GM19035 (cell line): ENCODE data around the gene RNF44.

Source experiments
- ATAC-seq: cut with Tn5 transposase; IDR thresholded peaks from one replicate; pipeline ENCODE4 v1.9.1; 2021; ENCODE audit not compliant: unreplicated experiment

The RNF44 gene

DNA sequence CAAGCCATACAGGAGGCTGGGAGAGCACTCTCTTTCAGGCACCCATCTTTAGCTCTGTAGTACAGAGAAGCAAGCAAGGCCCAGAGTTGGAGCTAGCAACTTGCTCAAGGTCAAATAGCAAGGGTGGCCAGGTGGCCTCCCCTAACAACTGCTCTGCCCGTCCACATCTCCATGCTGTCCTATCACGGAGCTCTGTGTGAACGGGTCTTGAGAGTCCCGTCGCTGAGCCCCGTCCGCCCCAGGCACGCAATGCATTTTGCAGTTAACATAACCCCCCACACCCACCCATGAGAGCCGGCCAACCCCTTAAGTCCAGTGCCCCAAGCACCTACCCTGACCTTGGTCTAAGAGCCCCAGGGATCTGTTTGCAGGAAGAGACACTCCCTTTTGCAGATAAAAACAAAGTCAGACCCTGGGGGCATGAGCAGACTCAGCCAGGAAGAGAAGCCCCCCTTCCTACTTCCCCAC lies 1.5 kb downstream of the RNF44 start:
- no peak for ATAC-seq

- ATAC-seq: no peak
Observed at GRCh38 chr5:176535101-176535663, 2.0 kb downstream of the RNF44 start.

DNA sequence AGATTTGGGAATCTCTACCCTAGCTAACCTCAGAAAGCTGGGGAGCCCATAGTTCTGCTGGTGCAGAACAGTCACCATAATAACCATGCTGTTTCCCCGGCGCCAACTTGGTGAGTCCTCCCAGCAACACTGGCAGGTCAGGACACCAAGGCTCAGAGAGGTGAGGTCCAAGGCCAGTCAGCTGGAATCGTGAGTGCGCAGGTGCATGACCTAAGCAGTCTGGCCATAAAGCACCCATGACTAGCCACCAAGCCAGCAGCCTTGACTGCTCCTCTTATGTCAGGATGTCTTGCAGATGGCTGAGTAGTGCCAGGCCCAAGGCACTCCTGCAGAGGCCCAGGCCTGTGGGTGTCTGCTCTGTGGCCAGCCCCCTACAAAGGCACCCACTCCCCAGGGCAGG lies 2.6 kb downstream of the RNF44 start:
- no peak for ATAC-seq

DNA sequence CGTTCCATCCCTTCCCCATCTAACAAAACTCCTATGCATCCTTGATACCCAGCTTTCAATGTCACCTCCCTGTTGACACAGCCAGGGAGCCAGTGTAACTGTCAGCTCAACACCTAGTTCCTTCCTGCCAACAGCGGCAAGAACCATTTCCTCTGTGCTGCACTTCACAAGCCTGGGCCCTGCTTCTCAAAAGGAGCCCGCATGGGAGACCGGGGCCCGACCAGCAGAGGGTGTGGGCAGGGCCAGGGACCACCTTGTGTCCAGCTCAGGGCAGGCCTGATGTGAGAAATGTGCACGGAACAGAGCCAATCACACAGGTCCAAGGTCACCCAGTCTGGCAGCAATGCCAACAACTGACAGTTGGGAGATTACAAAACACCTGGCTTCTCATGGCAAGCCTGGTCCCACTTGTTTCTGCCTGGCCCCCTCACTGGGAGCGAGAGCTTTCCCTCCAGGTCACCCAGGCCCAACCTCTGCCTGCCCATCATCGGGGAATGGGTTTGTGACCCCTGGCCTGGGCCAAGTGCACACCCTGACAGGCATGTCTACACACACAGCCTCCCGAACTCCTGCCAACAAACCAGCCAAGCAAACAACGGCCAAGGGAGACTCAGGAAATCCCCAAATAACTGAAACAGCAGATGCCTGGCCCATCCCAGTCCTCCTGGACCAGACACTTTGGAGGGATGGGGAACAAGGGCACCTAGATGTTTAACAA lies 3.1 kb downstream of the RNF44 start:
- ATAC-seq: no peak

DNA sequence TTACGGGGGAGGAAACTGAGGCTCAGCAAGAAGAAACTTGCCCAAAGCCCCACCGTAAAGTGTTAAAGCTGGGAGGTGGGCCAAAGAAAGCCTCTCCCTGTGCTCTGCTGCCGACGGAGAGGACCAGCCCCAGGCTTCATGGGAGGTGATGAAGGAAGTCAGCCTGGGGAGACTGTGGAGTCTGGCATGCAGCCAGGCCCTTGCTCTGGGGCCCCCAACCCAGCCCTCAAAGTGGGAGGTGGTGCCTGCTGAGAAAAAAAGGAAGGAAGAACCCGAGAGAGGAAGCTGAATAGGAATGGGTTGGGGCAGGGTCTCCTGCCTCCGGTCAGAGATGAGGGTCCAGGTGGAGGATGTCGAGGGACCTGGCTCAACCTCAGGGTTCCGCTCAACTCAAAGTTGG lies 3.8 kb downstream of the RNF44 start:
- no peak for ATAC-seq

GRCh38 chr5:176532795-176533194 lies 4.4 kb downstream of the RNF44 start:
- ATAC-seq: no peak

- no peak for ATAC-seq
Observed at GRCh38 chr5:176531902-176532493, 5.2 kb downstream of the RNF44 start.

DNA sequence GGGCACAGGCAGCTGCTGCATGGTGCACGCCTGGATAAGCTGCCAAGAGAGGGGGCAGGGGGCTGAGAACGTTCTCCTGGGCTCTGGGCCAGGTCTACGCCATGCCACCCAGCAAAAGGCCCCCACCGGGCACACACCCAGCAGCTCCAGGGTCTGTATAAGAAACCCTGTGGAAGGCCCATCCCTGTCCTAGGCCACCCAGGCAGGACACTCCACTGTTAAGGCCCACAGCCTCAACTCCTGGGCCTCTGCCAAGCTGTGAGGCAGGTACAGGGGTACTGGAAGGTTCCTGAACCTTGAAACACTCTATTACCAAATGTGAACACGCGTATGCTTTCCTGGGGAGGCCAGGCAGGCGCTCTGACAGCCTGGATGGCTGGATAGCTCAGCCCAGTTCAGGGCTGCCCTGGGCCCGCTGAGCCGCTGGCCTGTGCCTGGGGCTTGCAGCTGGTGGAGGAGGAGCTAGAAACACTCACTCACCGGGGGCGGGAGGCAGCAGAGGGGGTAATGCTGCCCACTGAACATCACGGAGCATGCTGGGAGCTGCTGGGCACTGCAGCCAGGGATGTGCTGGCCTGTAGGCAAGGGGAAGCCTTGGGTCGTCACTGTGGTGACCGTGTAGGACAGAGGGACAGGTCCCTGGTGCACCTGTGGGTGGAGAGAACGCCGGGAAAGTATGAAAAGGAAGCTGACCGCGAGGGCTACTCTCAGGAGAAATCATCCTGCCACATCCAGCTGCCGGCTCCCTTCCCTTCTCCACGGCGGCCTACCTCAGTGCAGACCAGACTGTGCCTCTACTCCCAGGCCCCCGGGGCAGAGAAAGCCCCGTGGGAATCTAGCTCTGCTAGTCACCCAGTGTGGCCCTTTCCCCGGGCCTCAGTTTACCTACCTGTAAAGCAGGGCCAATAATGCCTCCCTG lies 6.0 kb downstream of the RNF44 start:
- no peak for ATAC-seq

DNA sequence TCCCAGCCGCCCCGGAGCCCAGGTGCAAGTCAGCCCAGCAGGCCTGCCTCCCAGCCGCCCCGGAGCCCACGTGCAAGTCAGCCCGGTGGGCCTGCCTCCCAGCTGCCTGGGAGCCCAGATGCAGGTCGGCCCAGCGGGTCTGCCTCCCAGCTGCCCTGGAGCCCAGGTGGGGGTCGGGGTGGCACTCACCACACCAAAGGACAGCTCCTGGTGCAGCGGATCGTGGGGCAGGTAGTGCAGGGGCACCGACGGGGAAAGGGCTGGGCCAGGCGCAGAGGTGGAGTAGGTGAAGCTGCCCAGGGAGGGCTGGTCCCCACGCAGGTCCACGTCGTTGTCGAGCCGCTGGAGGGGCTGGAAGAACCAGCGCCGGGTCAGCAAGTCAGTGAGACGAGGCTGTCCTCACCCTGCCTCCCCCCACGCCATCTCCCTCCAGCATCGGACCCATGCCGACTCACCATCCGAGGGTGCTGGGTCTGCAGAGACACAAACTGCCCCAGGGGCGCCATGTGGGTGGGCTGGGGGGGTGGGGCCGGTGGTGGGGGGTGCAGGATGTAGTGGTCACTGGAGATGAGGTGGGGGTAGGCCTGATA lies 6.7 kb downstream of the RNF44 start:
- no peak for ATAC-seq

DNA sequence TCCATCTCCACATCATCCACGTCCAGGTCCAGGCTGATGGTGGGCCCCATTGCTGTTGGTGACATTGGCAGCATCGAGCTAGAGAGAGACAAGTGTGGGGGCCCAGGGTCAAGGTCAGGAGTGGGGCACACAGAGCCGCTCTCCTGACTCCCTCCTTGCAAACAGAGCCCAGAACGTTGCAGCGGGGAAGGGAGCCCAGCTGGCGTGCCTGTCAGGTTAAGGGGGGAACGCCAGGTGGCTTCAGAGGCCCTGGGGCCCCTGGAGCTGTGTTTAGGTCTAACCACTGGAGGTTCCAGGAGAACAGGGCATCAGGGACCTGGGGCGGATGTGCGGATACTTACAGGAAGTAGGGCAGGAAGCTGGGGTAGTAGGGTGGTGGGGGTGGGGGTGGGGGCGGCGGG lies 7.5 kb downstream of the RNF44 start:
- ATAC-seq: no peak

DNA sequence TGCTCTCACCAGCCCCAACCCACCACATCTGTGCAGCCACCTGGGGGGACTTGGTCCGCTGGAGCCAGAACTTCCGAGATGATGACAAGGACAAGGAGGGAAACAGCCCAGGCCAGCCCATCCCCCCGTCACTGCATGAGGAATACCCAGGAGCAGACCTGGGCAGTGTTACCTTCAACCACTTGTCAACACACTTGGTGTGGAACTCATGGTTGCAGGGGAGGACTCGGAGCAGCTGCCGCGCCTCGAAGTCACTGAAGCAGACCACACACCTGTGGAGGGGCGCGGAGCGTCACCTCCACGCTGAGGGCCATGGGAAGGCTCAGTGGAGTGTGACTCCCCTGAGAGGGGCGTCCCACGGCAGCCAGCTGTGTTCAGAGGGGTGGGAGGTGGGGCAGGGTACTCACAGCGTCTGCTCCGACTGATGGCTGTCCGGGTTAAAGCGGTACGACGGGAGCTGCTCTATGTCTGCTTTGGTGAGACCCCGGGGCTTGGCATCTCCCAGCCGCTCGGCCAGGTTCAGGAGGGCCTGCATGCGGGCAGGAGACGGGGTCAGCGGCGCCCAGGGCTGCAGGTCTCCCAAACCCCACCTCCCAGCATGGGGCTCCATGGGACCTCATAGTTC lies 8.0 kb downstream of the RNF44 start:
- no peak for ATAC-seq

DNA sequence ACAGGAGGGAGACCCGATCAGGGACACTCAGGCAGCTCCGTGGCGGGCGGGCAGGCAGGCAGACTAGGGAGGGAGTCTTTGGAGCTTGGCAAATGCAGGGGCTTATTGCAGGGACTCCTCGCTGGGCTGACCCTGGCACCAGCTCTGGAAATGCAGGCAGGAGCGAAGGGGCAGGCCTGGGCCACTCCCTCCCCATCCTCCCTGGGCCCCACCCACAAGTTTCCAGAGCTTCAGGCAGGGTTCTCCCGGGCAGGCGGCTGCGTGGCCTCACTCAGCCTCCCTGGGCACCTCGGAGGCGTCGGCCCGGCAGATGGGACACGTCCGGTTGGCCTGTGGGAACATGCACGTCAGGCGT lies 8.5 kb downstream of the RNF44 start:
- no peak for ATAC-seq

GRCh38 chr5:176528301-176528700 lies 8.9 kb downstream of the RNF44 start:
- no peak for ATAC-seq

GRCh38 chr5:176527246-176528222 lies 9.7 kb downstream of the RNF44 start:
- no peak for ATAC-seq

DNA sequence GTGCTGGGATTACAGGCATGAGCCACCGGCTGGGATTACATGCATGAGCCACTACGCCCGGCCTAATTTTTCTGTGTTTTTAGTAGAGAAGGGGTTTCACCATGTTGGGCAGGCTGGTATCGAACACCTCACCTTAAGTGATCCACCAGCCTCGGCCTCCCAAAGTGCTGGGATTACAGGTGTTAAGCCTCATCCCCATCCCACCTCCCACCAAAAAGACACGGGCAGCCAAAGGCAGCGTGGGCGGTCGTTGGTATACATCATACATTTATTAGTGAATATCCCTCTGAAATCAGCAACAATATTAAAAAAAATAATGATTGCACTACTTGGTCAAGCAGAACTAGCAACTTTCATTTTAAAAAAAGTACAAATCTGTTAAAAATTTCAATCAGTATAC lies 10.7 kb downstream of the RNF44 start:
- no peak for ATAC-seq

GRCh38 chr5:176525677-176526076 lies 11.5 kb downstream of the RNF44 start:
- no peak for ATAC-seq

DNA sequence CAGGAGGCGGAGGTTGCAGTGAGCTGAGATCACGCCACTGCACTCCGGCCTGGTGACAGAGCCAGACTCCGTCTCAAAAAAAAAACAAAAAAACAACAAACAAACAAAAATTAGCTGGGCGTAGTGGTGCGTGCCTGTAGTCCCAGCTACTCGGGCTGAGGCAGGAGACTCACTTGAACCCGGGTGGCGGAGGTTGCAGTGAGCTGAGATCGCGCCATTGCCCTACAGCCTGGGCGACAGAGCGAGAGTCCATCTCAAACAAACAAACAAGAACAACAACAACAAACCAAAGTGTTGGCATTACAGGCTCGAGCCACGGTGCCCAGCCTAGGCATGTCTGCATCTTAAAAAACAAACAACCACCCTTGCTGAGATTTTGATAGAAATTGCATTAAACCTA lies 12.2 kb downstream of the RNF44 start:
- no peak for ATAC-seq

DNA sequence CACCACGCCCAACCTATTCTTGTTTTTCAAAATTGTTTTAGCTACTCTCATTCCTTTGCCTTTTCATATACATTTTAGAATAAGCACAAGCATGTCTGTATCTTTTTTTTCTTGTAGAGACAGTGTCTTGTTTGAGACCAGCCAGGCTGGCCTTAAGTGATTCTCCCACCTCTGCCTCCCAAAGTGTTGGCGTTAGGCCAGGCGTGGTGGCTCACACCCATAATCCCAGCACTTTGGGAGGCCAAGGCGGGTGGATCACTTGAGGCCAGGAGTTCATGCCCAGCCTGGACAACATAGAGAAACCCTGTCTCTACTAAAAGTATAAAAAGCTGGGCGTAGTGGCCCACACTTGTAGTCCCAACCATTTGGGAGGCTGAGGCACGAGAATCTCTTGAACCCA lies 13.1 kb downstream of the RNF44 start:
- ATAC-seq: no peak

GRCh38 chr5:176521699-176522263 lies 15.4 kb downstream of the RNF44 start:
- no peak for ATAC-seq
